BLaER1 (cell line): Measurements from ENCODE around the gene CMSS1.

Experiments
- H3K27ac ChIP-seq: shearing (Covaris generic); formaldehyde crosslinking; 2 replicates; pipeline ENCODE4 v1.8.1; 2022
- H3K27me3 ChIP-seq: shearing (Covaris generic); formaldehyde crosslinking; 2 replicates; pipeline ENCODE4 v1.8.1; 2022
- H3K36me3 ChIP-seq: shearing (Covaris generic); formaldehyde crosslinking; 2 replicates; pipeline ENCODE4 v1.8.1; 2022
- H3K4me1 ChIP-seq: shearing (Covaris generic); formaldehyde crosslinking; 2 replicates; pipeline ENCODE4 v1.8.1; 2022
- H3K4me2 ChIP-seq: shearing (Covaris generic); formaldehyde crosslinking; 2 replicates; pipeline ENCODE4 v1.8.1; 2022
- H3K4me3 ChIP-seq: shearing (Covaris generic); formaldehyde crosslinking; 2 replicates; pipeline ENCODE4 v1.8.1; 2022
- H3K9ac ChIP-seq: shearing (Covaris generic); formaldehyde crosslinking; 2 replicates; pipeline ENCODE4 v1.8.1; 2022
- H3K9me3 ChIP-seq: shearing (Covaris generic); formaldehyde crosslinking; 2 replicates; pipeline ENCODE4 v1.8.1; 2022
- H4K20me1 ChIP-seq: shearing (Covaris generic); formaldehyde crosslinking; 2 replicates; pipeline ENCODE4 v1.8.1; 2022
- Cebpa-rat ChIP-seq: shearing (Covaris generic); IDR thresholded peaks from 2 replicates; pipeline ENCODE4 v1.8.1; 2022

CMSS1 gene

DNA sequence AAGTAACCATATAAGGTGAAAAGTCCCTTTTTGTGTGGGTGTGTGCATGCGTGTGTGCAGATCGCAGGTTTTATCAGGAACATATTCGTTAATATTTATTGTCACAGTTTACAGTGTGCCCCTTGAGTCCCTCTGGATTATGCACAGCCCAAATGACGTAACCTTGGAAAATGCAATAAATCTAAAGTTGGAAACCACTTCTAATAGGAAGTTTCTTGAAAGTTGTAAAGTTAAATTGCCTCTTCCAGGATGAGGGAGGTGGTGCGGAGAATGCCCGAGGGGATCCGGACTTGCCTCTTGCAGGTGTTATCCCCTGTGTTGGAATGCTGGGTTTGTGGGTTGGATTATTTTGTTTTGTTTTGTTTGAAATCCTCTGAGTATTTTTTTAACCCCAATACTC is 143.3 kb downstream of the CMSS1 start:
- Histone ChIP-seq H3K4me1 (0 out of 2 replicates have a peak, but pooled peaks cover 3% of the 10 kb centered on the region), H3K4me3 (no peak overlapping the region), H3K9ac (no peak overlapping the region), H4K20me1 (peaks cover 7% of the 10 kb centered on the region; the same call in 1 of the 2 replicates), H3K27ac (no peak overlapping the region), H3K27me3 (no peaks in the 10 kb centered on the region), H3K4me2 (no peak overlapping the region), H3K36me3 (0 out of 2 replicates have a peak, but pooled peaks cover 5% of the 10 kb centered on the region), H3K9me3 (no peaks in the 10 kb centered on the region)
- no peak for TF ChIP-seq Cebpa-rat

DNA sequence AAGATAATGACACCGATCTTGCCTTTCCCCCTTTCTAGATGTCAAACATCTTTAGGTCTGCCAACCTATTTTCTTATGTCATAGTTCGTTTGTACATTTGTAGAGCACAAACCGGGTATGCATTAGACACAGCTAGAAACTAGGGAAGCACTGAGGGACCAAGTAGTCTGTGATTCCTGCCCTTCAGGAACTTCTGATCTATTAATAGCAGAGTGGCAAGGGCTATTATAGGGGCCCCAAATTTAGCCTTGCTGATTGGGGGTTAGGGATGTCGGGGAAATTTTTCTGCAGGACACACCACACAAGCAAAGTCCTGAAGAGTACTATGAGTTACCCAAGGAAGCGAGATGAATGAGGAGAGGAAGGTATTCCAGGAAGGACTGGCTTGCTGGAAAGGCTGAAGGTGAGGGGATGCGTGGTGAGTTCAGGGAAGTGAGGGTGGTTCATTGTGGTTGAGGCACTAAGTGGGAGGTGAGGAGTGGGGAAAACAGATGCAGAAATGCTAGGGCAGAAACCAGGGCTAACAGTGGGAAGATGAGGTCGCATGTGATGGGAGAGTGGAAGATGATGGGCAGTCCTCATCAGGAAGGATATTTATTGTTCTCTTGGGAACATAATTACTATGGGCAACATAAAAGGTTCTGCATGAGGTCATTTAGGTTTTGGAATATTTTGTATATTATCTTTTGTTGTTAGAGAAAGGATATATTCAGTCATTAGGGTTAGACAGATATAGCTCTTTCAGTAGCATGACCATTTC is 144.3 kb downstream of the CMSS1 start:
- H3K36me3 ChIP-seq = 0 out of 2 replicates have a peak, but pooled peaks cover 8% of the 10 kb centered on the region
- H3K4me2 ChIP-seq = no peak overlapping the region
- no peaks in the 10 kb centered on the region for H3K9me3 ChIP-seq
- H3K27me3 ChIP-seq = no peaks in the 10 kb centered on the region
- no peak overlapping the region for H3K9ac ChIP-seq
- 0 out of 2 replicates have a peak, but pooled peaks cover under 1% of the 10 kb centered on the region for H4K20me1 ChIP-seq
- no peak for TF ChIP-seq Cebpa-rat
- no peak overlapping the region for H3K4me3 ChIP-seq
- H3K27ac ChIP-seq = no peak overlapping the region
- 0 out of 2 replicates have a peak, but pooled peaks cover 3% of the 10 kb centered on the region for H3K4me1 ChIP-seq

DNA sequence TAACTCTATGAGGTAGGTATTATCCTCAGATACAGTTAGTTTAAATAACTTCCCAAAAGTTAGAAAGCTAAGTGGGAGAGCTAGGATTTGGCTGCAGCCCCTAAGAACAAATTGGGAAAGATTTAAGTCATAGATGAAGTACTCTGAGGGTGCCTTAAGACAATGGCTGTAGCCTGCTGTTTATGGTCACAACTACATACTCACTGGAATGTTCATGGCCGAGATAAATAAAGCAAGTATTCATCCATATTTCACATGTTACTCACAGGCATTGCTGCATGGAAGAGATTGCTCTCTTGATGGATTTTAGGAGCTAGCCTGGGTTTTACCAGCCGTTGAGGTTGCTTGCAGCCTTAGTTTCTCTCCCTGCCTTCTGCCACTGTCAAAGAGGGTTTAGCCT is 145.0 kb downstream of the CMSS1 start:
- Histone ChIP-seq H3K9me3 (no peaks in the 10 kb centered on the region), H3K27me3 (no peaks in the 10 kb centered on the region), H4K20me1 (no peaks in the 10 kb centered on the region), H3K4me3 (no peak overlapping the region), H3K27ac (no peak overlapping the region), H3K4me2 (no peak overlapping the region), H3K36me3 (0 out of 2 replicates have a peak, but pooled peaks cover 10% of the 10 kb centered on the region), H3K4me1 (0 out of 2 replicates have a peak, but pooled peaks cover 3% of the 10 kb centered on the region), H3K9ac (no peak overlapping the region)
- TF ChIP-seq Cebpa-rat = no peak

DNA sequence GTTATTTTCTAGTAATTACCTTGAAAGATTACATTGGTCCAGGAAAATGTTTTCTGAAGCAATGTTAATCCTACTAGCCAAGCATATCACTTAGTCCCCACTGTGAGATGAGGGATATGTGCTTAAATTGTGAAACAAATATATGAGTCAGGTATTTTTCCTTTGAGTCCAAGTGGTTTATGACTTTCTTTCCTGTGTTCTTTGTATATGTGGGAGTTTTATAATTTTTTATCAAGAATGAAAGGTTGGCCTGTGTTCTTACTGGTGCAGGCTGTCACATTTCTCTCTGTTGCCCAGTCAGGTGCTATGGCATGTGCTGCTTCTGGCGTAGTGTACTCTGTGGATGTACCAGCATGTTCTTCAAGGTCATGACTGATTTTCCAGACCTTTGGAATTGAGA is 147.4 kb downstream of the CMSS1 start:
- Histone ChIP-seq H3K9ac (no peak overlapping the region), H3K27ac (no peak overlapping the region), H3K4me1 (no peaks in the 10 kb centered on the region), H3K36me3 (0 out of 2 replicates have a peak, but pooled peaks cover 10% of the 10 kb centered on the region), H3K27me3 (no peaks in the 10 kb centered on the region), H3K4me2 (no peak overlapping the region), H3K9me3 (no peaks in the 10 kb centered on the region), H4K20me1 (no peaks in the 10 kb centered on the region), H3K4me3 (no peak overlapping the region)
- TF ChIP-seq Cebpa-rat = no peak

DNA sequence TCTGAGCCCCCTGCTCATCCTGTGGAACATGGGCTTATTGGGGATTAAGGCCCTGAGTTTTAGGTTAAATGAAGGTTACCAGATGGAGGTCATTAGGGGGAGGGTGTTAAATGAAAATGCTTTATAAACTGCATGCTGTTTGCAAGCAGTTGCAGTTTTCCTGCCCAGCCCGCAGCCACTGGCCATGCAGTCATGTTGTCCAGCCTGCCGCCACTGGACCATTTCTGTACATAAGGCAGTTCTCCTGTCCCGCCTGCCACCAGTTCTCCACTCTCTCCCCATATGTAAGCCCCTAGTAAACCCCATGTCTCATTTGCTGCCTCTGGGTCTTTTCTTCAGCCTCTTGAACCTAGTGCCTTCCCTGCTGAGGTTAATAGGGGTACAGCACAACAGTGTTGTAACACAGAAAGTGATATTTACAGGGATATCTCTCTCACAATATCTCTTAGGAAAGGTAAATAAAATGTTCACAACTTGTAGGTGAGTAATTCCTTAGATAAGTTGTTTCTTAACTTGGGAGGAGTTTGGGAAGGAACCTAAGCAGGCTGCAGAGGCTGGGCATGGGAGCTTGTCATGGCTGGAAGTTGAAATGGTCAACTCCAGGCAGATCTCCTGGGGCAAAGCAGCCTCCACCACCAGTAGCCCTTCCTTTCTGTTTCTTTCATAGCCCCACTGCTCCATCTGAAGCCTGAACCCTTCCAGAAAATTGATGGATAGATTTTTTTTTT is 148.2 kb downstream of the CMSS1 start:
- Histone ChIP-seq H3K27me3 (no peaks in the 10 kb centered on the region), H3K4me3 (no peak overlapping the region), H3K4me2 (no peak overlapping the region), H3K9me3 (no peaks in the 10 kb centered on the region), H3K36me3 (0 out of 2 replicates have a peak, but pooled peaks cover 10% of the 10 kb centered on the region), H3K27ac (no peak overlapping the region), H4K20me1 (no peaks in the 10 kb centered on the region), H3K4me1 (no peaks in the 10 kb centered on the region), H3K9ac (no peak overlapping the region)
- no peak for TF ChIP-seq Cebpa-rat

DNA sequence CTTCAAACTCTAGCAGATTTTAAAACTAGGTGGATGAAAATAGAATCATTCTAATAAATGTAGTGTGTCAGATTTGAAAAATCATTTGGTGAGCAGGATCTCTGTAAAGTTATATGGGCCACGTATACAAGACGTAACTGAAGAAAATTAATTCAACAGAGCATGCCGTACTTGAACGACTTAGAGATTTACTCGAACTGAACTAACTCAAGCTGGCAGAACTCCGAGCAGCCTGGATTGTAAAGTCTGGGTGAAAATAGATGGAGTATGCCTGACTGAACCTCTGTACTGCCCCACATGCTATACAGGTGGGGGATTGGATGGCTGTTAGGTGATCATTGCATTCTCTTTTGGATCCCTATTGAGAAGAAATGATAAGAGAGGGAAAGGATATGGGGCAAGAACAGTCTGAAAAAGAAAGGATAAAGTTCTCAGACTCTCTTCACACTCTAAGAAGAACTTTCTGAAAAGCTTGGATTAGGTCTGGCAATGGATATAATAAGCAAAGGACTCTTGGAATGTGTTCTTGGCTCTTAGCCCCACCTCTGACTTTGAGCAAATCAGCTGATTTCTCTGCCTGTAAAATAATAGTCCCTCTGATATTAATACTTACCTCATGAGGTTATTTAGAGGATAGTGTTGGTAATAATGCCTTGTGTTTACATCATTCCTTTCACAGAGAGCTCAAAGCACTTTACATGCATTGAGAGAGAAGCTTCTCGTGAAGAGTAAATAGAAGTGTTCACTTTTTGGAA is 149.2 kb downstream of the CMSS1 start:
- no peak overlapping the region for H3K27ac ChIP-seq
- no peaks in the 10 kb centered on the region for H3K27me3 ChIP-seq
- H3K4me3 ChIP-seq = no peak overlapping the region
- 0 out of 2 replicates have a peak, but pooled peaks cover 10% of the 10 kb centered on the region for H3K36me3 ChIP-seq
- no peak overlapping the region for H3K4me2 ChIP-seq
- TF ChIP-seq Cebpa-rat = no peak
- H4K20me1 ChIP-seq = no peaks in the 10 kb centered on the region
- H3K4me1 ChIP-seq = no peaks in the 10 kb centered on the region
- no peak overlapping the region for H3K9ac ChIP-seq
- H3K9me3 ChIP-seq = no peaks in the 10 kb centered on the region

DNA sequence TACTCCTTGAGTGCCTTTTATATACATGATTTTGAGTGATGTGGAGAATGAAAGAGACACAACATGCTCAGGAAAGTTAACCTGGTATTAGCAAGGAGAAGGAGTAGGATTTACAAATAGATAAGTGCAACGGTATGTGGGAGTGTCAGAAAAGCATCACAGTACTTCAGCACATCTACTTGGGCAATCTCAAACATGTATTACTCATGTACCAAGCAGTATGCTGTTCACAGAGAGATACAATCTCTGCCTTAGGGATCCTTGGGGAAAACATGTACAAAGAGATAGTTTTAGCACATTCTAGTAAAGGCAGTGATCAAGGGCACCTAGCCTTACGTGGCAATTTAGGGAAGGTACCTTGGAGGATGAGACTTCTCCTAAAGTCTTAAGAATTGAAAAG is 150.1 kb downstream of the CMSS1 start:
- H3K4me2 ChIP-seq = no peak overlapping the region
- no peak for TF ChIP-seq Cebpa-rat
- 0 out of 2 replicates have a peak, but pooled peaks cover 10% of the 10 kb centered on the region for H3K36me3 ChIP-seq
- no peak overlapping the region for H3K9ac ChIP-seq
- H3K4me3 ChIP-seq = no peak overlapping the region
- no peaks in the 10 kb centered on the region for H3K9me3 ChIP-seq
- H4K20me1 ChIP-seq = 0 out of 2 replicates have a peak, but pooled peaks cover 6% of the 10 kb centered on the region
- H3K4me1 ChIP-seq = no peaks in the 10 kb centered on the region
- no peak overlapping the region for H3K27ac ChIP-seq
- H3K27me3 ChIP-seq = no peaks in the 10 kb centered on the region

DNA sequence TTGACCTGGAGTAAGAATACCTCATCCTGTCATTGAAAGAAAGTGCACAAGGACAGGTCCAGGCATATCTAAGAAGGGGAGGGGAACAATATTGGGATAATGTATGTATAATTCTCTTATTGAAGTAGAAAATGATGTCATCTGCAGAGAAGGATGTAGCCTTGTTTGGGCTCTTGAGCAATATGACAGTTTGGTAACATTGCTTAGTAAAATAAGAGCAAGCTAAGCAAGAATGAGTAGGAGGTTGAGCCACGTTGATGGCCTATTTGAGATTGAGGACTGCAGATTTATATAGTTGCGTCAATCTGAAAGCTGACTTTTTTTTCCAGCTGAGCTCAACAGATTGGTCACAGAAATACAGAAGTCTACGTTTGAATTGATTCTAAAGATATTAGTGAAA is 151.5 kb downstream of the CMSS1 start:
- Histone ChIP-seq H3K4me2 (no peak overlapping the region), H3K36me3 (0 out of 2 replicates have a peak, but pooled peaks cover 5% of the 10 kb centered on the region), H3K27me3 (no peaks in the 10 kb centered on the region), H3K4me1 (no peaks in the 10 kb centered on the region), H3K27ac (no peak overlapping the region), H3K4me3 (no peak overlapping the region), H4K20me1 (0 out of 2 replicates have a peak, but pooled peaks cover 6% of the 10 kb centered on the region), H3K9me3 (no peaks in the 10 kb centered on the region), H3K9ac (no peak overlapping the region)
- no peak for TF ChIP-seq Cebpa-rat

DNA sequence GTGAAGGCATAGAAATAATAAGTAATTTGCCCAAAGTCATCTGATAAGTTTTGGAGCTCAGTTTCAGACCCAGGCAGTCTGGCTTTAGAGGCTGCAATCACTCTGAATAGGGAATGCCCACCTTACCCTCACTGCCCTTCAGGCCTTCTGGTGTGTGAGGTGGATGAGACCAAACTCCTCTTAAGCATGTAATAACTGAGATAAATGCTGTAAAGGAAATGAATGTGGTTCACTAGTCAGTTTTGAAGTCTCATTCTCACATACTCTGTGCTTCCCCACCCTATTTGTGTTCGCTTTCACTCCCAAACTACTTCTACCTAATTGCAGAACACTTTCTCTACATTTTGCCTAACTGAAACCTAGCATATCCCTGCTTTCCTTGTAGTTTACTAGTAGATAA is 152.5 kb downstream of the CMSS1 start:
- H3K9ac ChIP-seq = no peak overlapping the region
- 0 out of 2 replicates have a peak, but pooled peaks cover 6% of the 10 kb centered on the region for H4K20me1 ChIP-seq
- H3K4me1 ChIP-seq = no peaks in the 10 kb centered on the region
- no peak overlapping the region for H3K27ac ChIP-seq
- H3K9me3 ChIP-seq = no peaks in the 10 kb centered on the region
- H3K36me3 ChIP-seq = 0 out of 2 replicates have a peak, but pooled peaks cover 5% of the 10 kb centered on the region
- H3K4me3 ChIP-seq = no peak overlapping the region
- no peaks in the 10 kb centered on the region for H3K27me3 ChIP-seq
- no peak overlapping the region for H3K4me2 ChIP-seq
- TF ChIP-seq Cebpa-rat = no peak
